Colonic mucosa (tissue), 4 donors: ENCODE data around the gene MTM1. TPM values are rescaled to one million over a fixed set of nuclear protein-coding genes. Genes with fewer than 3 reads are reported as not detected.

ENCODE experiments used
- DNase-seq: peaks from one replicate; pipeline ENCODE4 v3.0.0-alpha.2; 2020
- H3K27ac ChIP-seq: fragments of 200-600 bp; one replicate; pipeline ENCODE4 v1.8.0; 2021
- H3K27me3 ChIP-seq: fragments of 200-600 bp; one replicate; pipeline ENCODE4 v1.8.0; 2021
- H3K36me3 ChIP-seq: fragments of 200-600 bp; one replicate; pipeline ENCODE4 v1.8.0; 2021
- H3K4me1 ChIP-seq: fragments of 200-600 bp; one replicate; pipeline ENCODE4 v1.8.0; 2021; ENCODE audit warnings: mild to moderate bottlenecking
- H3K4me3 ChIP-seq: fragments of 200-600 bp; one replicate; pipeline ENCODE4 v1.8.0; 2021
- H3K9ac ChIP-seq, 2 donors: one replicate each; pipeline ENCODE4 v1.7.0; 2013; ENCODE audit warnings: control low read depth in 2 of 2, low read depth in 2 of 2, low read length in 2 of 2
- H3K9me3 ChIP-seq: fragments of 200-600 bp; one replicate; pipeline ENCODE4 v1.8.0; 2021
- CTCF ChIP-seq: fragments of 200-600 bp; IDR thresholded peaks from one replicate; pipeline ENCODE4 v1.8.0; 2022; ENCODE audit warnings: antibody characterized with exemption, mild to moderate bottlenecking
- intact Hi-C: fragments of 100-400 bp; cut with DNase I; formaldehyde crosslinking; loops from one replicate; pipeline ENCODE4 v1.14.1; 2022
- total RNA-seq, 2 donors: library from RNA; stranded (reverse); fragmentation: NEBNext Ultra II Directional in 1 of 2; extraction: Animal tissue kit (Norgen Biotek cat#: 25700) in 1 of 2; gene quantifications; one replicate each; pipeline ENCODE4 v1.2.1, GENCODE V29; 2021
- donor health status: healthy.
- donor health status: DM: no; HTN: no; CAD: no.
- donor health status: DM: no; HTN: no; CAD: no.

Gene MTM1
- total RNA-seq, 2 donors from 2014 or later, result 36.8 to 61.3 TPM

GRCh38 chrX:150704030-150704613 lies 135.7 kb downstream of the MTM1 start:
- Histone ChIP-seq H3K9ac (no peak overlapping the region), H3K4me1 (no peaks in the 10 kb centered on the region), H3K4me3 (no peak overlapping the region), H3K36me3 (no peaks in the 10 kb centered on the region), H3K27me3 (no peaks in the 10 kb centered on the region), H3K9me3 (no peaks in the 10 kb centered on the region), H3K27ac (no peak overlapping the region)
- TF ChIP-seq CTCF, result no peak
- intact Hi-C loops, result no loop called here
- DNase-seq, result no peak

- H3K27me3 ChIP-seq, result no peaks in the 10 kb centered on the region
- intact Hi-C loops, result no loop called here
- no peaks in the 10 kb centered on the region for H3K4me1 ChIP-seq
- H3K9me3 ChIP-seq, result no peaks in the 10 kb centered on the region
- no peak overlapping the region for H3K27ac ChIP-seq
- no peak overlapping the region for H3K4me3 ChIP-seq
- TF ChIP-seq CTCF, result no peak
- no peak for DNase-seq
- H3K36me3 ChIP-seq, result no peaks in the 10 kb centered on the region
- no peak overlapping the region for H3K9ac ChIP-seq
Measured at GRCh38 chrX:150712619-150713018, 144.2 kb downstream of the MTM1 start.

GRCh38 chrX:150715184-150715583 lies 146.8 kb downstream of the MTM1 start:
- no peak overlapping the region for H3K9ac ChIP-seq
- no peaks in the 10 kb centered on the region for H3K36me3 ChIP-seq
- TF ChIP-seq CTCF, result no peak
- H3K4me1 ChIP-seq, result no peaks in the 10 kb centered on the region
- DNase-seq, result no peak
- no peaks in the 10 kb centered on the region for H3K27me3 ChIP-seq
- no peaks in the 10 kb centered on the region for H3K9me3 ChIP-seq
- intact Hi-C loops, result no loop called here
- no peak overlapping the region for H3K4me3 ChIP-seq
- H3K27ac ChIP-seq, result no peak overlapping the region

GRCh38 chrX:150719621-150720020 lies 151.2 kb downstream of the MTM1 start:
- no peak overlapping the region for H3K4me3 ChIP-seq
- intact Hi-C loops, result no loop called here
- no peak for DNase-seq
- no peaks in the 10 kb centered on the region for H3K36me3 ChIP-seq
- H3K9ac ChIP-seq, result no peak overlapping the region
- H3K9me3 ChIP-seq, result no peaks in the 10 kb centered on the region
- TF ChIP-seq CTCF, result no peak
- H3K27me3 ChIP-seq, result no peaks in the 10 kb centered on the region
- H3K4me1 ChIP-seq, result no peaks in the 10 kb centered on the region
- no peak overlapping the region for H3K27ac ChIP-seq

Other genes starting within 250 kb of the MTM1 start
- gene MAMLD1, start 205.3 kb upstream of the MTM1 start, total RNA-seq, result under 1 TPM; 0.49 to 0.93 TPM
- 10 to 100 TPM; 19.0 to 21.3 TPM for gene MTMR1, start 124.8 kb downstream of the MTM1 start, total RNA-seq